ELF-1 (cell line): ENCODE results near the gene MIS18A.
"Not testable (repeated sequence)": the region's sequence is repeated elsewhere in the genome, so short reads cannot be mapped to it uniquely, and the experiment has no call there.

Source experiments
- DNase-seq: peaks from one replicate; pipeline ENCODE4 v3.0.0-alpha.2; 2016; ENCODE audit warnings: low read depth, low spot score

MIS18A gene

DNA sequence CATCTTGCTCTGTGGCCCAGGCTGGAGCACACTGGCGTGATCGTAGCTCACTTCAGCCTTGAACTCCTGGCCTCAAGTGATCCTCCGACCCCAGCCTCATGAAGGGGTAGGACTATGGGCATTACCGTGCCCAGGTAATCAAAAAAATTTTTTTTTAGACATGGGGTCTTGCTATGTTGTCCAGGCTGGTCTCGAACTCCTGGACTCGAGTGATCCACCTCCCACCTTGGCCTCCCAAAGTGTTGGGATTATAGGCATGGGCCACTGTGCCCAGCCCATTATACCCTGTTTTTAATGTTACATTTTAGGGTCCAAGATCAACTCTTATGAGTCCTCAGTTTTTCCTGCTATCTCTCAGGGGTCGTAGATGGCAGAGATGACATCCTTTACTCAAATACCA lies 26.1 kb upstream of the MIS18A start:
- DNase-seq: no peak

DNA sequence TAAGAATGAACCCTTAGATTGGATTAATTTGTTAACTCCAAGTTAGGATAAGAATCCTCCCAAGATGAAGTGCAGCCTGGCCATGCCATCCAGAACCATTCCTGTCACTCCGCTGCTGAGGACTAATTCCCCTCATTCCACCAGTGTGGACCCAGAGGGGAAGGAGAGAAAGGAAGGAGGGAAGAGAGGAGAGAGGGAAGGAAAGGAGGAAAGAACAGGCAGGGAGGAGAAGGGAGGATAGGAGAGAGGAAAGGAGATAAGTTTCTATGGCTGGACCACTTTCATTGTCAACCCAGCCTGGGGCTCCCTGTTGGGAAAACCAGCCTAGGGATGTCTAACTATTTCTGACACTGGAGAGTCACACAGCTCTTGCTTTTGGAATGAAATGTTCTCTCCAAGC lies 24.5 kb upstream of the MIS18A start:
- no peak for DNase-seq

DNA sequence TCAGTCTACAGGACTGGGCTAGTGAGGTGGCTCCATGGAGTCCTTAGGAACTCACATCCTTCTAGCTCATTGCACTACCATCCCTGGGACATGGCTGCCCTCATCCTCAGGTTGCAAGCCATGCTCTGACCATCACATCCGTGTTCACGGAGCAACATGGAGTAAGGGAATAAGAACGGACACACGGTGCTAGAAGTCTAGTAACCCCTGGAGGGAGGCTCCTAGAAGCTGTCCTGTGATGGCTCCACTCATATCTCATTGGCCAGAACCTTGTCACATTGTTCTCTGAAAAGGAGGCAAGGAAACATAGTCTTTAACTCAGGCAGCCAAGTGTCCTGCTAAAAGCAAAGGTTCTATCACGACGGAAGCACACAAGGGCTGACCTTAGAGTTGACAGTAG lies 23.7 kb upstream of the MIS18A start:
- DNase-seq: no peak

DNA sequence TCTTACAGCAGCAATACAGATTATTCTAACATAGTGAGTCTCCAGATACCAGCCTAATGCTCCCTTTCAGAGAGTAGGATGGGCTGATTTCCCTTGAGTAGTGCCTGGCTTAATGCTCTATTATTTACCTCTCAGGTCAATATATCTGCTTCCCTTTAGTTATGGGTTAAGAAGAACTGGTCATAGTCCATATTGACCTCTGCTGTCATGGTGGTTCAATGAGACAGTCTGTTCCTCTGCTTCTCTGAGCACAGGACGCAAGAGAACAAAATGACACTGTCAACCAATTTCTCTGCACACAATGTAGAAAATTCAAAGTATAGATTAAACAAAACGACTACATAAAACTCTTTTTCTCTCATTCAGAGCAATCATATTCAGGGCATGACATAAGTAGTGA lies 22.7 kb upstream of the MIS18A start:
- DNase-seq: no peak

DNA sequence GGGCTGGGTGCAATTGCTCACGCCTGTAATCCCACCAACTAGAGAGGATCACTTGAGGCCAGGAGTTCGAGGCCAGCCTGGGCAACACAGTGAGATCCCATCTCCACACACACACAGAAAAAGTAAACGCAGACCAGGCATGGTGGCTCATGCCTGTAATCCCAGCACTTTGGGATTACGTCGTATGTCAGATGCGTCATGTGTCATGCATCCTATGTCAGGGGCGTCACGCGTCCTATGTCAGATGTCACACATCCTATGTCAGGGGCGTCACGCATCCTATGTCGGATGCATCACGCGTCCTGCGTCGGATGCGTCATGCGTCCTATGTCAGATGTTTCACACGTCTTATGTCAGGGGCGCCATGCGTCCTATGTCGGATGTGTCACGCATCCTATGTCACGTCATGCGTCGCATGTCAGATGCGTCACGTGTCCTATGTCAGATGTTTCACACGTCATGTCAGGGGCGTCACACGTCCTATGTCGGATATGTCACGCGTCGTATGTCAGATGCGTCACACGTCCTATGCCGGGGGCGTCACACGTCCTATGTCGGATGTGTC lies 21.4 kb upstream of the MIS18A start:
- no peak for DNase-seq

DNA sequence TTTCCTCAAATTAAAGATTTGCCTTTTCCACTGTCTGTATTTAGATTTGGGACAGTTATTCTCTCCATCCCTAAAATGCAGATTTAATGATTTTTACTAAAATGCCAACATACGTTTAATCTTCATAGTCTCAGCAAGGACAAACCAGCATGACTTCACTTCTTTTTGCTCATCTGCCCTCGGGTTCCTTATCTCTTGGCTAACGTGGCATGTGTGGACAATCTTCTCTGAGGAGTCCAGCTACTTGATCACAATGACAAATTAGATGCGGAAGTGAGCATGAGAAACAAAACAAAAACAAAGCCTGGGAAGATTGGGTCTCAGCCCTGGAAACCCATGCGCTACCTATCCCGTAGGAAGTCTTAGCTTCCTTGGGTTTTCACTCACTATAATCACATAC lies 20.8 kb upstream of the MIS18A start:
- DNase-seq: no peak

DNA sequence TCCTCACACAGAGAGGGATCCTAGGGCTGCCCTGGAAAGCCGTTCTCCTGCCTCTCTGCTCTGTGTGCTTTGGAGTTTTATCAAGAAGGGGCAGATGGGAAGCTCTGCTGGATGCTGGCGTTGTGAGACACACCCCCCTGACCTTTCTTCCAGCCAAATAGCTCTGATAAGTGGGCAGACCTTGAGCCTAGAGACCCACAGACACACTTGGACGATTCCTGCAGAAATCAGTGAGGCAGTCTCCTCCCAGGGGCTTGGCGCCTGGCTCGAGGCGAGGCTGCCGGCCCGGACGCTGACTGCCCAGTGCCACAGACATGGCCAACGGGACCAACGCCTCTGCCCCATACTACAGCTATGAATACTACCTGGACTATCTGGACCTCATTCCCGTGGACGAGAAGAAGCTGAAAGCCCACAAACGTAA lies 19.8 kb upstream of the MIS18A start, which contains the start of gene MRAP:
Gene MRAP, plus strand, starts transcription at position 198 of the 424 bp plus-strand sequence. Its CDS starts 117 bp downstream, at position 315.
- no peak for DNase-seq

DNA sequence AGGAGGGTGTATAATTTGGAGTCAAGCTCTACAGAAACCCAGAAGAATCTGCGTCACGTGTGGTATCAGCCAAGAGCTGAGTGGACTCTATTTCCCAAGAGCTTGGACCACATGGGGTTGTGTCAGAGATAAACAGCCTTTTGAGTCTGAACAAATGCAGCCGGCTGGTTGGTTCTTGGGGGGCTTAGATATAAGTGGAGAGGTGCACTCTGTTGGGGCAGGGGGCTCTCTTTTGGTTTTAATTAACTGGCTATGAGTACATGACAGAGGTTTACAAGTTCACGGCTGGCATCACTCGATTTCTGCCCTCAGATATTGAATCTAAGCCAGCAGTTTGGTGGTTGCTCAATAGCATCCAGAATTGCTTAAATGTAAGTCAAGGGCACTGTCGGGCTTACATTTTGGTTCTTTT lies 19.3 kb upstream of the MIS18A start:
- no peak for DNase-seq

- no peak for DNase-seq
These were observed 18.6 kb upstream of the MIS18A start for GRCh38 chr21:32297449-32297848.

- no peak for DNase-seq
These were observed 6.6 kb upstream of the MIS18A start for GRCh38 chr21:32285476-32285875.

- no peak for DNase-seq
These were observed 4.1 kb upstream of the MIS18A start for GRCh38 chr21:32282992-32283391.

DNA sequence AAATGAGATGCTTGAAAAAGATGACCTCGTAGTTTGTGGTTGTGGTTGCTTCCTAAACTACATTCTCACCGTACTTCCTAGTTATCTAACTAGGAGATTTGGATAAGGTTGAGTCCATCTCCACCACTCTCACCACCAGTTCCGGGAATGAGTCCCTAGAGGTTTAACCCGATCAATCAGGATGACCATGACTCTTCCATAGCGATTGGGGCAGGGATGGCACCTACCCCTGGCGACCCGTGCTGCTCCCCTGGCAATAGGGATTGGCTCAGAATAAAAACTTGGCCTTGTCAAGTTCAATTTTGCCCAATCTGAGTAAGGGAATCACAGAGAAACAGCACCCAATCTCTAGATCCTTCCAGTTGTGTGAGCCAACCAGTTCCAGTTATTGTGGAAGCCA lies 2.7 kb upstream of the MIS18A start:
- DNase-seq: no peak

DNA sequence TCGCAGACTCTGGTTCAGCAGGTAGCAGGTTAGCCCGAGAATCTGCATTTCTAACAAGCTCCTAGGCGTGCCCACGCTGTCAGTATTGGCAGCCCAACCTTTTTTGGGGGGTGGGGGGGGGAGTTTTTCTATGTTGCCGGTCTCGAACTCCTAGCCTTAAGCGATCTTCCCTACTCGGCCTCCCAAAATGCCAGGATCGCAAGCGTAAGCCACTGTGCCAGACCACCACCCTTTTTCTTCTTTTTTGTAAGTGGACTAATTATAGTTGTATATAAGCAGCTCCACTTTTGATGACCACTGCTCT lies 480 bp upstream of the MIS18A start:
- no peak for DNase-seq

DNA sequence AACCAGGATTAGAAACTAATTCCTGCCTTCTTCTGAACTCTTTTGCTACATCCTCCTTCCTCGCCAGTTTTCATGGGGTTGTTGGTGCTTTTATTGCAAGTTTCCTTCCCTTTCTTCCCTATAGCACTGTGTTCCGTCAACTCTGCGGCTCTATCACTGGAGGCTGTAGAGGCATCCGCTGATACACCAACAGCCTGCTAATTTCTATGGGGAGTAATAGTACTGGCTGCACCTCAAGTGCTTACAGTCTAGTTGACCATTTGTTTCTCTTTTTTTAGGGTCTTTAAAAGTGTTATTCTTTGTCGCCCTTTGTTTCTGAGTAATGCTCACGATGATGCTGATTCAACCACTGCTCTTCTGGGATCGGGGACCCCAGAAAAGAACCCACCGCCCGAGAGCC lies 746 bp downstream of the MIS18A start:
- no peak for DNase-seq

- no peak for DNase-seq
These were observed 2.2 kb downstream of the MIS18A start for GRCh38 chr21:32276671-32277070.

- DNase-seq: no peak
These were observed 8.1 kb downstream of the MIS18A start for GRCh38 chr21:32270748-32271147.

DNA sequence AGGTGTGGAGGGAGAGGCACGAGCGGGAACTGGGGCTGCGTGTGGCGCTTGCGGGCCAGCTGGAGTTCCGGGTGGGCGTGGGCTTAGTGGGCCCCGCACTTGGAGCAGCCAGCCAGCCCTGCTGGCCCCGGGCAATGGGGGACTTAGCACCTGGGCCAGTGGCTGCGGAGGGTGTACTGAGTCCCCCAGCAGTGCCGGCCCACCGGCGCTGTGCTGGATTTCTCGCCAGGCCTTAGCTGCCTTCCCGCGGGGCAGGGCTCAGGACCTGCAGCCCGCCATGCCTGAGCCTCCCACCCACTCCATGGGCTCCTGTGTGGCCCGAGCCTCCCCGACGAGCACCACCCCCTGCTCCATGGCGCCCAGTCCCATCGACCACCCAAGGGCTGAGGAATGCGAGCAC lies 13.5 kb downstream of the MIS18A start:
- DNase-seq: not testable (repeated sequence)

DNA sequence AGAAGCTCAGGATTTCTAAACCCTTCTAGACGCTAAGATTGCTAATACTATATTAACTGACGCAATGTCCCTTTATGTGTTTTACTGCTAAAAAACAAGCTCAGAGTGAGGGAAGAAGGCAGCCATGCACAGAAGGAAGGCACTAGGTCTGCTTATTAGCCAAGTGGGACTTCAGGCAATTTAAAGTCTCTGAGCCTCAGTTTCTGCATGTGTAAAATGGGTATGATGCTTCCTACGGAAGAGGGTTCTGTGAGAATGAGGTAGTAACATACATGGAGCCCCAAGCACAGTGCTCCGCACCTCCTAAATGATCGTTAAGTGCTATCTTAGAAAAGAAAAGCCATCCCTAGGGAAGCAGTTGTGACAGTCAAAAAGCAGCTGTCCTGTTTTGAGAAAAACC lies 16.9 kb downstream of the MIS18A start:
- DNase-seq: no peak

GRCh38 chr21:32260130-32260529 lies 18.7 kb downstream of the MIS18A start:
- no peak for DNase-seq

GRCh38 chr21:32258786-32259048 lies 20.1 kb downstream of the MIS18A start:
- DNase-seq: not testable (repeated sequence)

DNA sequence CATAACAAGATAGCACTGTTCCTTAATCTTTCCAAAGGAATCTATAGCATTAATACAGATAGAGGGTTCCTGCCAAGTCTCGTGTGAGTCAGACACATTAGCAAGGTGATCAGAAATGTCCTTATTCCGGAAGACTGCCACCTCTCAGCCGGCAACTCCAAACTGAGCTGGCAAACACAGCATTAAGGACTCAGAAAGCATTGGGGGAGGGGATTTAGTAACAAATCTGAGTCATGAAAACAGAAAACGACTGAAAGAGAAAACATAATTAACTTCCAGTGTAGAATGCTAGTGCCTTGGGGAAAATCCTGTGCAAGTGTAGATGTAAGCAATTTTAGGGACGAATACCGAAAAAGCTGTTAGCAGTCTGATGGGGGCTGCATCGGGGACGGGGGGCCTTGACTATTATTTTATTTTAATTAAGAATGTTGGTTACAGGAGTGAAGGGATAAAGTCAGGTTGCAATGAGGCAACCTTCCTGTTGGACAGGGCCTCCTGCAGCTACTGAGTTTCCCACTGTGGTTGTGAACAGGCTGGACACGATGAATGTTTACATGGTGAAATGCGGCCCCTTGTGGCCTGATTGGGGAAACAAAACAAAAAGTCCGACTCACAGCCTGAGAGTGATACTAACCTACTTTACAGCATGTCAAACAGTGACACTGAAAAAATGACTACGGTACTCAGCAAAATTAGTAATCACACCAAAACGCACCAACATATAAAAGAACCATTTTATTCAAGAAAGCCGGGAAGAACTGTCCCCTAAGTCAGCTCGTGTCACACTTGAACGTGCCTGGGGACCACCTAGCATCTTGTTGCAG lies 20.7 kb downstream of the MIS18A start:
- DNase-seq: peak; percentile 81

GRCh38 chr21:32256873-32257620 lies 21.8 kb downstream of the MIS18A start:
- no peak for DNase-seq

DNA sequence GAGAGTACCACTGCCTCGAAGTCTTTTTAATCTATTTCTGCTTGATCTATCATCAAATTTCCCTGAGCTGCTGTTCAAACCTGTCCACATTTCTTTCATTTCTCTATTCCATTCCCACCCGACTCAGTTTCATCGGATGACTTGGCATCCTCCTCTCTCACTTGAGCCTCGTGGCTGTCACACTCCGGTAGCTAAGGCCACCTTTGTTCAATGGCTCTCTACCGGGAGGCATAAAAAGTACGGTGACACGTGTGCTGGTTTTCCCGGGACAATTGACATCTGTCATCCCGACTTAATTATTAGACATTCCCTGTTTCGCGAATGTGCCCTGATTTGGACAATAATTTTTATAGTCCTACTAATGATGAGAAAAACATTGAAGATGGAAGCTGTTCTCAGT lies 22.6 kb downstream of the MIS18A start:
- no peak for DNase-seq
